IMR-90 (cell line): ENCODE measurements around the gene ROBO2. TPM values are rescaled to one million over a fixed set of nuclear protein-coding genes. Genes with fewer than 3 reads are reported as not detected.

ENCODE experiments used
- ATAC-seq: fragments of 200-7000 bp; cut with Tn5 transposase; 2 replicates; pipeline ENCODE4 v1.9.1; 2020; ENCODE audit warnings: low read depth, mild to moderate bottlenecking, moderate library complexity
- BruUV-seq: library from RNA; stranded (reverse); fragments of 400-500 nt; replicated peaks from 2 replicates; lab custom pipeline; 2021; lab: Mats Ljungman, UMichigan
- CTCF ChIA-PET: fragments of 300-600 bp; formaldehyde crosslinking; extraction: SDS; loops from one replicate; lab custom pipeline; 2021; ENCODE audit warnings: antibody characterized with exemption; lab: Yijun Ruan, JAX
- POLR2A ChIA-PET: fragments of 300-600 bp; sonication (Branson Sonifier 250); formaldehyde crosslinking; loops from one replicate; lab custom pipeline; 2022; ENCODE audit warnings: antibody characterized with exemption; ENCODE audit not compliant: unreplicated experiment; lab: Charles Lee
- DNase-seq: peaks from one replicate; pipeline ENCODE4 v3.0.0; 2013
- H2AFZ ChIP-seq: replicated peaks from 2 replicates; pipeline ENCODE3; 2013; ENCODE audit warnings: low read length, mild to moderate bottlenecking; ENCODE audit not compliant: poor library complexity
- H2AK5ac ChIP-seq: 2 replicates; pipeline ENCODE4 v1.6.1; 2013; ENCODE audit warnings: low read depth, low read length, inconsistent platforms
- H2AK9ac ChIP-seq: replicated peaks from 2 replicates; pipeline ENCODE3; 2013; ENCODE audit warnings: mild to moderate bottlenecking, low read depth, low read length, moderate library complexity; ENCODE audit not compliant: poor library complexity
- H2BK120ac ChIP-seq: 2 replicates; pipeline ENCODE4 v1.6.1; 2013; ENCODE audit warnings: low read depth, low read length, inconsistent platforms
- H2BK15ac ChIP-seq: 3 replicates; pipeline ENCODE4 v1.6.1; 2013; ENCODE audit warnings: low read depth, low read length, inconsistent platforms
- H2BK20ac ChIP-seq: 2 replicates; pipeline ENCODE4 v1.6.1; 2013; ENCODE audit warnings: low read depth, mild to moderate bottlenecking, inconsistent platforms, low read length, moderate library complexity
- H2BK5ac ChIP-seq: 2 replicates; pipeline ENCODE4 v1.6.1; 2013; ENCODE audit warnings: mild to moderate bottlenecking, low read depth, low read length, inconsistent platforms; ENCODE audit not compliant: poor library complexity, severe bottlenecking
- H3K14ac ChIP-seq: replicated peaks from 2 replicates; pipeline ENCODE4 v1.6.1; 2013; ENCODE audit warnings: low read depth, low read length, inconsistent platforms
- H3K18ac ChIP-seq: 2 replicates; pipeline ENCODE4 v1.6.1; 2013; ENCODE audit warnings: low read depth, low read length, control low read depth
- H3K23ac ChIP-seq: 2 replicates; pipeline ENCODE4 v1.6.1; 2013; ENCODE audit warnings: low read depth, low read length, inconsistent platforms
- H3K27ac ChIP-seq: 2 replicates; pipeline ENCODE4 v1.5.1; 2013; ENCODE audit warnings: mild to moderate bottlenecking, control low read depth, low read length; ENCODE audit not compliant: insufficient read depth
- H3K27me3 ChIP-seq: 2 replicates; pipeline ENCODE4 v1.6.1; 2013; ENCODE audit warnings: low read length; ENCODE audit not compliant: control insufficient read depth, insufficient read depth
- H3K36me3 ChIP-seq: 2 replicates; pipeline ENCODE4 v1.6.1; 2013; ENCODE audit warnings: low read length, mixed read lengths; ENCODE audit not compliant: control insufficient read depth, insufficient read depth
- H3K4ac ChIP-seq: 2 replicates; pipeline ENCODE4 v1.6.1; 2013; ENCODE audit warnings: low read depth, low read length, inconsistent platforms
- H3K4me1 ChIP-seq: 2 replicates; pipeline ENCODE4 v1.6.1; 2013; ENCODE audit warnings: low read length, mixed read lengths; ENCODE audit not compliant: control insufficient read depth, insufficient read depth
- H3K4me2 ChIP-seq: 2 replicates; pipeline ENCODE4 v1.6.1; 2013; ENCODE audit warnings: low read depth, mild to moderate bottlenecking, control low read depth, low read length, moderate library complexity
- H3K4me3 ChIP-seq: 2 replicates; pipeline ENCODE4 v1.5.1; 2013; ENCODE audit warnings: low read depth, mild to moderate bottlenecking, control low read depth, low read length, moderate library complexity; ENCODE audit not compliant: insufficient read depth
- H3K56ac ChIP-seq: 2 replicates; pipeline ENCODE4 v1.6.1; 2013; ENCODE audit warnings: low read length, inconsistent platforms; ENCODE audit not compliant: insufficient read depth; ENCODE audit errors: extremely low read depth
- H3K79me1 ChIP-seq, 2 experiments: 2 replicates each; pipeline ENCODE4 v1.6.1; 2013; ENCODE audit warnings: low read length in 2 of 2, inconsistent platforms in 1 of 2, low read depth in 1 of 2
- H3K9ac ChIP-seq: 2 replicates; pipeline ENCODE4 v1.6.1; 2013; ENCODE audit warnings: low read depth, low read length, control low read depth
- H3K9me1 ChIP-seq: 2 replicates; pipeline ENCODE4 v1.6.1; 2013; ENCODE audit warnings: low read length, inconsistent platforms; ENCODE audit not compliant: insufficient read depth
- H3K9me3 ChIP-seq: 2 replicates; pipeline ENCODE4 v1.6.1; 2013; ENCODE audit warnings: low read length; ENCODE audit not compliant: control insufficient read depth, insufficient read depth
- H4K20me1 ChIP-seq: 2 replicates; pipeline ENCODE4 v1.6.1; 2013; ENCODE audit warnings: low read length, inconsistent platforms; ENCODE audit not compliant: insufficient read depth
- H4K5ac ChIP-seq: 2 replicates; pipeline ENCODE4 v1.6.1; 2013; ENCODE audit warnings: mild to moderate bottlenecking, low read depth, low read length, control low read depth
- H4K8ac ChIP-seq, 2 experiments: 2 replicates each; pipeline ENCODE4 v1.6.1; 2013; ENCODE audit warnings: low read depth in 2 of 2, low read length in 2 of 2, control low read depth in 1 of 2, inconsistent platforms in 1 of 2
- H4K91ac ChIP-seq: 2 replicates; pipeline ENCODE4 v1.6.1; 2013; ENCODE audit warnings: low read depth, low read length, inconsistent platforms; ENCODE audit not compliant: insufficient read depth
- BHLHE40 ChIP-seq: fragments of 150-350 bp; IDR thresholded peaks from 2 replicates; pipeline ENCODE4 v1.6.1; 2016; ENCODE audit warnings: mild to moderate bottlenecking, low read depth, low read length
- CEBPB ChIP-seq: IDR thresholded peaks from 2 replicates; pipeline ENCODE4 v1.6.1; 2012; ENCODE audit warnings: low read depth, low read length, improper control_type of control experiment
- CHD1 ChIP-seq: IDR thresholded peaks from 2 replicates; pipeline ENCODE4 v1.6.1; 2012; ENCODE audit warnings: low read depth, low read length, improper control_type of control experiment
- CTCF ChIP-seq: conservative IDR thresholded peaks from 2 replicates; pipeline ENCODE4 v1.5.1; 2012; ENCODE audit warnings: mild to moderate bottlenecking, low read depth, low read length, improper control_type of control experiment
- ELK1 ChIP-seq: fragments of 150-350 bp; IDR thresholded peaks from 2 replicates; pipeline ENCODE4 v1.6.1; 2016; ENCODE audit warnings: low read depth, mild to moderate bottlenecking, low read length, moderate library complexity, borderline replicate concordance
- FOS ChIP-seq: fragments of 150-350 bp; IDR thresholded peaks from 2 replicates; pipeline ENCODE4 v1.6.1; 2016; ENCODE audit warnings: low read depth, low read length
- MAFK ChIP-seq: IDR thresholded peaks from 2 replicates; pipeline ENCODE4 v1.6.1; 2012; ENCODE audit warnings: low read depth, low read length, improper control_type of control experiment
- MAZ ChIP-seq: IDR thresholded peaks from 2 replicates; pipeline ENCODE4 v1.6.1; 2012; ENCODE audit warnings: low read depth, mild to moderate bottlenecking, low read length, improper control_type of control experiment, moderate library complexity, borderline replicate concordance
- MXI1 ChIP-seq: IDR thresholded peaks from 2 replicates; pipeline ENCODE4 v1.6.1; 2012; ENCODE audit warnings: low read depth, mild to moderate bottlenecking, low read length, moderate library complexity, borderline replicate concordance
- NFE2L2 ChIP-seq: fragments of 150-350 bp; IDR thresholded peaks from 2 replicates; pipeline ENCODE4 v1.6.1; 2016; ENCODE audit warnings: low read depth, mild to moderate bottlenecking, low read length
- POLR2A ChIP-seq: IDR thresholded peaks from 2 replicates; pipeline ENCODE4 v1.6.1; 2012; ENCODE audit warnings: mild to moderate bottlenecking, low read depth, low read length
- RAD21 ChIP-seq: IDR thresholded peaks from 2 replicates; pipeline ENCODE4 v1.6.1; 2012; ENCODE audit warnings: low read length, improper control_type of control experiment
- RCOR1 ChIP-seq: IDR thresholded peaks from 2 replicates; pipeline ENCODE4 v1.6.1; 2012; ENCODE audit warnings: mild to moderate bottlenecking, low read length, improper control_type of control experiment; ENCODE audit not compliant: insufficient replicate concordance
- RFX5 ChIP-seq: IDR thresholded peaks from 2 replicates; pipeline ENCODE4 v1.8.0; 2012; ENCODE audit warnings: low read depth, mild to moderate bottlenecking, low read length, moderate library complexity
- SMC3 ChIP-seq: fragments of 150-350 bp; IDR thresholded peaks from 2 replicates; pipeline ENCODE4 v1.6.1; 2016; ENCODE audit warnings: low read depth, mild to moderate bottlenecking, antibody characterized with exemption, low read length, moderate library complexity
- WGBS, 2 experiments: methylation state at CpG; one replicate each; pipeline versions ENCODE4 v1.1.5 to v1.1.7; 2013; ENCODE audit warnings: missing lambda C conversion rate in 2 of 2; ENCODE audit not compliant: insufficient read length in 1 of 2; ENCODE audit errors: extremely low coverage in 2 of 2; 5-methylcytosine and 5-hydroxymethylcytosine counted together
- dilution Hi-C: fragments of 300-500 bp; cut with HindIII; formaldehyde crosslinking; loops from one replicate; pipeline ENCODE4 v1.14.3; 2018; ENCODE audit warnings: low sequenced_read_pairs; ENCODE audit not compliant: unreplicated experiment
- in situ Hi-C: fragments of 300-500 bp; cut with MboI; formaldehyde crosslinking; loops from 3 replicates; pipeline ENCODE4 v1.14.3; 2019; ENCODE audit warnings: low sequenced_read_pairs, inconsistent platforms, mixed read lengths
- intact Hi-C: fragments of 100-400 bp; cut with micrococcal nuclease; formaldehyde crosslinking; loops from 2 replicates; pipeline ENCODE4 v1.10.0; 2022
- polyA plus RNA-seq, 3 experiments: library from polyadenylated mRNA; depleted of rRNA; stranded (reverse); fragments of >200 nt; gene quantifications; 2 replicates each; pipeline ENCODE4 v1.2.3, GENCODE V29; 2012; ENCODE audit warnings: low replicate concordance in 1 of 3
- total RNA-seq: library from RNA; depleted of rRNA; stranded (reverse); fragments of >200 nt; gene quantifications from 2 replicates; pipeline ENCODE4 v1.2.3, GENCODE V29; 2012
- TF ChIP-seq, protein P1 (sequence below): fragments of 150-350 bp; IDR thresholded peaks from 2 replicates; pipeline ENCODE4 v1.6.1; 2017; ENCODE audit warnings: mild to moderate bottlenecking, antibody characterized with exemption, low read length, low read depth

ROBO2 gene
- total and polyA plus RNA-seq, 2 of the 4 experiments (the other 2 are of a cell fraction) = 9.3 to 14.5 TPM

- Histone ChIP-seq H3K36me3 (no peaks in the 10 kb centered on the region), H3K4ac (no peak overlapping the region), H2BK120ac (no peak overlapping the region), H3K14ac (no peak overlapping the region), H2BK5ac (no peak overlapping the region), H2BK15ac (no peak overlapping the region), H2AK5ac (no peak overlapping the region), H3K27me3 (no peaks in the 10 kb centered on the region), H3K56ac (no peak overlapping the region), H3K9ac (no peak overlapping the region), H3K23ac (no peak overlapping the region), H3K9me3 (no peaks in the 10 kb centered on the region), H2AK9ac (no peak overlapping the region), H3K79me1 (no peaks in the 10 kb centered on the region), H4K20me1 (no peaks in the 10 kb centered on the region), H4K91ac (no peak overlapping the region), H4K8ac (no peak overlapping the region), H3K27ac (no peak overlapping the region), H4K5ac (no peak overlapping the region), H3K18ac (no peak overlapping the region), H3K4me3 (no peak overlapping the region), H2AFZ (no peak overlapping the region), H3K4me2 (no peak overlapping the region), H3K9me1 (no peaks in the 10 kb centered on the region), H3K4me1 (no peaks in the 10 kb centered on the region), H2BK20ac (no peak overlapping the region)
- BruUV-seq = no TSS peak
- DNase-seq (no peak), ATAC-seq (no peak)
- ChIA-PET CTCF (no interaction called here), POLR2A (no interaction called here)
- dilution Hi-C loops = no loop called here
- in situ Hi-C loops = no loop called here
- intact Hi-C loops = no loop called here
- WGBS, 2 experiments = no CpG with 5 or more reads among the region's 4 CpGs
- TF ChIP-seq MXI1 (no peak), CEBPB (no peak), NFE2L2 (no peak), SMC3 (no peak), POLR2A (no peak), RAD21 (no peak), MAZ (no peak), RCOR1 (no peak), ELK1 (no peak), CHD1 (no peak), MAFK (no peak), BHLHE40 (no peak), RFX5 (no peak), FOS (no peak), CTCF (no peak)
- TF ChIP-seq, protein P1, sequence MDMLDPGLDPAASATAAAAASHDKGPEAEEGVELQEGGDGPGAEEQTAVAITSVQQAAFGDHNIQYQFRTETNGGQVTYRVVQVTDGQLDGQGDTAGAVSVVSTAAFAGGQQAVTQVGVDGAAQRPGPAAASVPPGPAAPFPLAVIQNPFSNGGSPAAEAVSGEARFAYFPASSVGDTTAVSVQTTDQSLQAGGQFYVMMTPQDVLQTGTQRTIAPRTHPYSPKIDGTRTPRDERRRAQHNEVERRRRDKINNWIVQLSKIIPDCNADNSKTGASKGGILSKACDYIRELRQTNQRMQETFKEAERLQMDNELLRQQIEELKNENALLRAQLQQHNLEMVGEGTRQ = no peak
Observed at GRCh38 chr3:77648664-77649063, 608.8 kb downstream of the ROBO2 start.
